ENCODE measurements around the gene MAL. TPM values are rescaled to one million over a fixed set of nuclear protein-coding genes. Genes with fewer than 3 reads are reported as not detected.
A peak's percentile ranks its signal among the peaks of the same experiment; 100 is the strongest.

MAL gene
- total RNA-seq, 2 donors from 2014 or later, result 47.2 to 65.9 TPM

DNA sequence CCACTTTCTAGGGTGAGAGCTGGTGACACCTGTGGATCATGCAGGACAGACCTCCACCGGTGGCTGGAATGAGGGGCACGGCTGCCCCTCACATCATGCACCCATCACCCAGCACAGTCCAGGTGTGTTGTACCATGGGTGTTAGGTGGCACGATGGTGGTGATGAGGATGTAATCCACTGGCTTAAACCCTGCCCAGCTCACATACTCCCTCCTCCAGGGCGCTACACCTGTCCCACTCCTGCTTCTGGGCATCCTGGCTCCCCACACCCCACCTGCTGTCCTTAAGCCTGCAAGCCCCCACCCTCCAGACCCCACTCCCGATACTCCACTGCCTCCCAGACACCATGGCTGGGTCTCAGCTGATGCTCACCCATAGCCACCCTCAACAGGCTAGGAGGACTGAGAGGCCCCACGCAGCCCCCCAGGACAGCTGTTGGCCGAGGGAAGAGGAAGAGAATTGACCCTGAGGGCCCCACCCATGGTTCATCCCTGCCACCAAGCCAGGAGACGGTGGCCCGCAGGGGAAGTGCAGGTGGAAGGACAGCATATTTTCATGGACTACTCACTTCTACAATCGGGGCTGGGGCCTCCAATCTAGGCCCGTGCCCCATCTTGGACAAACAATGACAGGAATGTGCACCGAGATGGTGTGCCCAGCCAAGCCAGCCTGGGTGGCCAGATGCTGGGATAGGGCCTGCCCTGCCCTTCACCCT lies 34.3 kb downstream of the MAL start:
- ATAC-seq (replicated peaks), result no peak

DNA sequence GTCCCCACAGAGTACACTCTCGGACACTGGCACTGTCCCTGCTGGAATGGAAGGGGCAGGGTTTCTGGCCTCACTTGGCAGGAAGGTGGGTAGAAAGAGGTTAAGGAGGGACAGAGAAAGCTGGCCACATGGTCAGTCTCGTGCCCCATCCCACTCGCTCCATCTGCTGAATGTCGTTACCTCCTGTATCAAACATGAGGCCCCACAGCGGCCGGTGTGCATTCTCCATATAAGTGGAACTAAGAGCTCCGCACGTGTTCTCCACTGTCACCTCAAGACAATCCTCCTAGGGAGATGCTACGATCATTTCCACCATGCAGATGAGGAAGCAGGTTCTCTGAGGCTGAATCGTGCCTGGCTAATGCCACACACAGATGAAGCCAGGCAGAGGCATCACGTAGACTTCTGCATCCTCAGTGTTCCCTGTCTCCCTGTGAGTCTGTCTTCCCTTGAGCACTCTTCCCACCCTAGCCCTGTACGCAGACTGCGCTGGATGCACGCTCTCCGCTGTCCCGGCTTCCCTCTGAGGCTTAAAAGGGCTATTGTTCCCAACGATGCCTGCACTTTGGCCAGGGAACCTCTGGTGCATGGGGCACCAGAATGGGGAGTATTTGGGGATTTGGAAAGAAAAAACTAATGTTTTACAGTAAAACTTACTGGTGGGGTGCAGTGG lies 35.1 kb downstream of the MAL start:
- Mint-ChIP-seq H3K27ac (no peak overlapping the region), H3K4me1 (peaks cover 24% of the 10 kb centered on the region)
- ATAC-seq (replicated peaks), result no peak

More for the DNA sequence above, 34.3 kb downstream of the MAL start:
- no peaks in the 10 kb centered on the region for H3K27me3 Mint-ChIP-seq
- no peak overlapping the region for H3K27ac Mint-ChIP-seq
- H3K4me3 Mint-ChIP-seq, result no peak overlapping the region
- H3K9me3 Mint-ChIP-seq, result no peaks in the 10 kb centered on the region
- peaks cover 32% of the 10 kb centered on the region for H3K4me1 Mint-ChIP-seq
- H3K36me3 Mint-ChIP-seq (ENCODE audit: low read depth), result no peaks in the 10 kb centered on the region

DNA sequence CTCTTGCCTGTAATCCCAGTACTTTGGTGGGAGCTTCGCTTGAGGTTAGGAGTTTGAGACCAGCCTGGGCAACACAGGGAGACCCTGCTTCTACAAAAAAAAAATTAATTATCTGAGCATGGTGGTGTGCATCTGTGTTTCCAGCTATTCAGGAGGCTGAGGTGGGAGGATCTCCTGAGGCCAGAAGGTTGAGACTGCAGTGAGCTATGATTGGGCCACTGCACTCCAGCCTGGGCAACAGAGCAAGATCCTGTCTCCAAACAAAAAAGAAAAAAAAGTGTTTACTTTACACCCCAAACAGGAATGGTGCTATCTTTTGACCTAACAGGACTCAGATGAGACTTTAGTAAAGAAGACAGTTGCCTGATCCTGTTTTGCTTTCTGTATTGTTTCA lies 35.6 kb downstream of the MAL start:
- no peaks in the 10 kb centered on the region for H3K27me3 Mint-ChIP-seq
- ATAC-seq (replicated peaks), result no peak
- H3K4me1 Mint-ChIP-seq, result peaks cover 19% of the 10 kb centered on the region
- peak overlapping the region; percentile 33 for H3K4me3 Mint-ChIP-seq
- no peak overlapping the region for H3K27ac Mint-ChIP-seq
- H3K9me3 Mint-ChIP-seq, result no peaks in the 10 kb centered on the region
- no peaks in the 10 kb centered on the region for H3K36me3 Mint-ChIP-seq (ENCODE audit: low read depth)

More for the DNA sequence above, 35.1 kb downstream of the MAL start:
- Mint-ChIP-seq H3K27me3 (no peaks in the 10 kb centered on the region), H3K9me3 (no peaks in the 10 kb centered on the region), H3K4me3 (no peak overlapping the region), H3K36me3 (ENCODE audit: low read depth) (no peaks in the 10 kb centered on the region)

DNA sequence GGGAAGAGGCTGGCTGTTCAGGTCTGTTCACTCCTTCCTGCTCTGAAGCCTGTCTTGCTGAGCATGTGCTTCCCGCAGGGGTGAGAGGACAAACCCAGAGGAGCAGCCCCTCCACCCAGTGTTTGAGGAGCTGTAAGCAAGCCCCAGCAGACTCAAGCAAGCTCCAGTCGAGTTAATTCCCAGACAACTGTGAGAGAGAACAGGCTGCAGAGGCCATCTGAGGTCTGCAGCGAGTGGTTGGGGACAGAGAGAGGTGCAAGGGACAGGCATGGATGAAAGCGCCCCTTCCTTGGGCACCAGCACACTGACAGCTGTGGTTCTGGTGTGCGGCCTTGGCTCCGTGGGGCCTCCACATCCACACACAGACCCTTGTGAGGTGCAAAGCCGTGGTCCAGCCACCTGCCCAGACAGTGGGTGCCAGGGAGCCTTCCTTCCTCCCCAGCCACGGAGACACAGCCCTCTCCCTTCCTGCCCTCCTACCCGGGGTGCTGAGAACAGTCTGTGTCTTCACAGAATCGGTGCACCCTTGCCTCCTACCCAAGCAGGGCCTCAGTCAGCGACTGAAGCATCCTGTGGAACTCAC lies 36.2 kb downstream of the MAL start:
- peak; percentile 44 for ATAC-seq (replicated peaks)
- Mint-ChIP-seq H3K4me3 (peak overlapping the region; percentile 33), H3K9me3 (no peaks in the 10 kb centered on the region), H3K36me3 (ENCODE audit: low read depth) (no peaks in the 10 kb centered on the region), H3K27me3 (no peaks in the 10 kb centered on the region), H3K4me1 (peaks cover 18% of the 10 kb centered on the region), H3K27ac (no peak overlapping the region)

DNA sequence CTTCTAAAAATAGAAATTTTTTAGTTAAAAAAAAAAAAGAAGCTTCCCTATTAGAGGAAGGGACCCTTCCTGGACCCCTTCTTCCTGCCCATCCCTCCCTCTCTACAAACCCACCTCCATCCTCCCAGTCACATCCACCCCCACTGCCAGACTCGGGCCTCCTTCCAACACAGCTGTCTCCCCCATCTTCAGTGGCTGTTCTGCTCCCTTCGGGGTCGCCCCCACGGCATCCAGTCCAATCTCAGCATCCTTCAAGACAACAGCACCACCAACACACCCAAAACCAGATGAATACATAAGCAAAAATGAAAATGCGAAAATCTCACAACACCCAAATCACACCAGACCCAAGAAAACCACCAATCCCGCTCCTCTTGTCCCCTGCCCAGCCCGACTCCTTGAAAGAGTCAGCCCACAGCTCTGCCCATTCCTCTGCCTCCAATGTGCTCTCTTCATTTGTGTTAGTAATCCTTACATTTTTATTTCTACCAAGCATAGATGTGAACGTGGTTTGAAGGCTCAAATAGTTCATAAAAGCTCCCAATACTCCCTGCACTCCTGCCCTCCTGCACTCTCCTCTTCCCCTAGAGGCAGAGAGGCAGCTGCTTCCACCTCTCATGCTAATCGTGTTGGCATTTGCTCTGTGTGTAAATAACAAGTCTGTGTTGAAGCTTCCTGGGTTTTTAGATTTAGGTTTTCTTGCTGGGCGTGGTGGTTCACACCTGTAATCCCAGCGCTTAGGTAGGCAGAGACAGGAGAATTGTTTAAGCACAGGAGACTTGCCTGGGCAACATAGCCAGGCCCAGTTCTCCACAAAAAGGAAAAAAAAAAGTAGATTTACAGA lies 37.0 kb downstream of the MAL start:
- peaks cover 18% of the 10 kb centered on the region for H3K4me1 Mint-ChIP-seq
- no peak for ATAC-seq (replicated peaks)
- H3K27me3 Mint-ChIP-seq, result no peaks in the 10 kb centered on the region
- H3K36me3 Mint-ChIP-seq (ENCODE audit: low read depth), result no peaks in the 10 kb centered on the region
- H3K4me3 Mint-ChIP-seq, result peak overlapping the region; percentile 33
- H3K9me3 Mint-ChIP-seq, result no peaks in the 10 kb centered on the region
- peak overlapping the region; percentile 34 for H3K27ac Mint-ChIP-seq

DNA sequence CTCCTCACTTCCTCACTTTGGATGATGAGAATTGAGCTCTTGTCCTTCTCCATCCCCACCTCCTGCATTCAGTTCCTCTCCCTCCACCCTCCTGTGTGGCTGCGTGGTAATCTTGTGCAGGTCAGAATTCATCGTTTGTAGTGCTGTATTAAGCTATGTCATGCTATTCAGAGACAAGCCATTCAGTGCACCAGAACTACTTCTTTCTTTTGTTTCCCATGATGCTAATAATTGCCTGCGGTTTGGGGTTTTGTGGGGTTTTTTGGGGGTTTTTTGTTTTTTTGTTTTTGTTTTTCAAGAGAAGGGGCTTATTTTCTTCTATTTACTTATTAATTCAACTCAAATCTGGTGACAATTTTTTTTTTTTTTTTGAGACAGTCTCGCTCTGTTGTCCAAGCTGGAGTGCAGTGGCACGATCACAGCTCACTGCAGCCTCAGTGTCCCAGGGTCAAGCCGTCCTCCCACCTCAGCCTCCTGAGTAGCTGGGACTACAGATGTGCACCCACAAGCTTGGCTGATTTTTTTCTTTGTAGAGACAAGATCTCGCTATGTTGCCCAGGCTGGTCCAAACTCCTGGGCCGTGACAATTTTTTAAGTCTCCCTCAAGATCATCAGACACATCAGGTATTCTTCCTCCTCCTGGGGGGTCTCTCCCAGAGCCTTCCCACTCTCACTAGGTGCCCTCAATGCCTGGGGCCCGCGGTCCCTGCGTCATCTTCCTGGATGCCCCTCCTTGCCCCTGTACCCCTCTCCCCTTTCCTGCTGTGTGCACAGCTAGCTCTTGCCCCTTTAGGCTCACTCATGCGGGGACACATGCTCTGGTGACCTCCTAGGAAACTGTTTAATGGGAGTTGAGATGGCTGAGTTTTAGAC lies 37.8 kb downstream of the MAL start:
- Mint-ChIP-seq H3K27ac (peak overlapping the region; percentile 34), H3K9me3 (no peaks in the 10 kb centered on the region), H3K4me1 (peaks cover 18% of the 10 kb centered on the region), H3K4me3 (peak overlapping the region; percentile 33), H3K36me3 (ENCODE audit: low read depth) (no peaks in the 10 kb centered on the region), H3K27me3 (no peaks in the 10 kb centered on the region)
- ATAC-seq (replicated peaks), result no peak

DNA sequence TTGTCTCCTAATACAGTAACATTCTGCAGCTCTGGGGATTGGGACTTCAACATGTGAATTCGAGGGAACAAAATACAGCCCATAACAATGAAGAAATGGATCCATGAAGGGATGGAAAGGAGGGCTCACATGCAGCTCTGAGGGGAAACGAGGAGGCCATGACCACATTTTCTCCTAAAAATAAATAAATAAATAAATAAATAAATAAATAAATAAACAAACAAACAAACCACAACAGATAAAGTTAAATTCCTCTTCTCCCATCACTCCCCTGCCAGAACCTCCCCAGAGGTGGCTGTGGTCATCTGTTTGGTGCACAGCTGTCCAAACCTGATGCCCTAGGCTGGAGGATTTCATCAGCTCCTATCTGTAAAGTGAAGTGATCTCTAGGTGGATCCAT lies 42.7 kb downstream of the MAL start:
- H3K9me3 Mint-ChIP-seq, result no peaks in the 10 kb centered on the region
- no peak overlapping the region for H3K27ac Mint-ChIP-seq
- H3K36me3 Mint-ChIP-seq (ENCODE audit: low read depth), result no peaks in the 10 kb centered on the region
- H3K4me1 Mint-ChIP-seq, result peaks cover 6% of the 10 kb centered on the region
- no peak overlapping the region for H3K4me3 Mint-ChIP-seq
- no peaks in the 10 kb centered on the region for H3K27me3 Mint-ChIP-seq
- no peak for ATAC-seq (replicated peaks)

DNA sequence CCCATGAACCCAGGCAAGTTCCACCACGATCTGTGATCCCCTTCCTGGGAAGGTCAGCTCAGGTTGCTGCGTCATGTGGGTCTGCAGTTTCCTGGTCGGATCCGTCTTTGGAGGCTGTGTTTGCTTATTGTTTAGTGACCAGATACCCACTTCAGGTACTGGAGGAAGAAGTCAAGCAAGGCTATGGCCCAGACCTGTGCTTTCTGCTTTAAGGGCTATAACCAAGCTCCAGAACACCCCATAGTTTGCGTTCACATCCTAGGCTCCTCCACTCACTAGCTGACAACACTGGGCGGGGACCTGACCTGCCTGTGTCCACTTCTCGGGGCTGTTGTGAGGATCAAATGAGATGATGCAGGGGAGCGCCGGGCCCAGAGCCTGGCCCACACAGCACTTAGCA lies 44.0 kb downstream of the MAL start:
- no peaks in the 10 kb centered on the region for H3K9me3 Mint-ChIP-seq
- no peaks in the 10 kb centered on the region for H3K27me3 Mint-ChIP-seq
- H3K4me1 Mint-ChIP-seq, result peaks cover 3% of the 10 kb centered on the region
- ATAC-seq (replicated peaks), result no peak
- H3K27ac Mint-ChIP-seq, result no peak overlapping the region
- H3K4me3 Mint-ChIP-seq, result no peak overlapping the region
- H3K36me3 Mint-ChIP-seq (ENCODE audit: low read depth), result no peaks in the 10 kb centered on the region

DNA sequence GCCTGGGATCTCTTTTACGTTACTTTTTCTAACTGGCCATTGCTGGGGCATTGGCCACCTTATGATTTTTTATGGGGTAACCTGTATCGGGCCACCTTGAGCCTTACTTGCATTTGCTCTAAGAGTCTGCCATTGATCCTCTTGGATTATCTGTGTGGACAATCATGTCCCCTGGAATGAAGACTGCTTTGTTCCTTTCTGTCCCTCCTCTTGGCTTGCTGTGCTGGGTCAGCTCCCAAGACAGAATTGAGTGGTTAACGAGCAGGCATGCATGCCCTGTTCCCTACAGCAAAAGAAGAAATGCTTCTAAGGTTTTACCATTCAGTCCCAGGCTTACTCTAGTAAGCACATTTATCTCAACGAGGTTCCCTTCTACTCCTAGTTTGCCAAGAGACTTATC lies 46.3 kb downstream of the MAL start:
- Mint-ChIP-seq H3K27me3 (no peaks in the 10 kb centered on the region), H3K4me1 (peaks cover 16% of the 10 kb centered on the region), H3K36me3 (ENCODE audit: low read depth) (no peaks in the 10 kb centered on the region), H3K9me3 (no peaks in the 10 kb centered on the region), H3K4me3 (no peak overlapping the region), H3K27ac (no peak overlapping the region)
- no peak for ATAC-seq (replicated peaks)

DNA sequence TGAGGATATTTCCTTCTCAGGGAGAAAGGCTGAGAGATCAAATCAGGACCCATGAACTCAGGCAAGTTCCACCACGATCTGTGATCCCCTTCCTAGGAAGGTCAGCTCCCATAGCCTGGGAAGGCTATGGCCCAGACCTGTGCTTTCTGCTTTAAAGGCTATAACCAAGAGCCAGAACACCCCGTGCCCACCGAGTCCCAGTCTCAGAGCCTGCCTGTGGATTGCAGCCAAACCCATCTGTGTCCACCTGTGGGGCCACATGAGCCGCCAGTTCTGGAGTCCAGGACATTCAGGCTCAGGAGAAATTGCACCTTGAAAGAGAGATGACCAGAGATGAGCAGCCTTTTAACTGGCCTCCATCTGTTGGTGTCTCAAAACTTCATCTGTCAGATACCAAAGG lies 46.9 kb downstream of the MAL start:
- H3K4me1 Mint-ChIP-seq, result peaks cover 16% of the 10 kb centered on the region
- no peak for ATAC-seq (replicated peaks)
- no peak overlapping the region for H3K4me3 Mint-ChIP-seq
- no peaks in the 10 kb centered on the region for H3K9me3 Mint-ChIP-seq
- no peak overlapping the region for H3K27ac Mint-ChIP-seq
- H3K36me3 Mint-ChIP-seq (ENCODE audit: low read depth), result no peaks in the 10 kb centered on the region
- H3K27me3 Mint-ChIP-seq, result no peaks in the 10 kb centered on the region

DNA sequence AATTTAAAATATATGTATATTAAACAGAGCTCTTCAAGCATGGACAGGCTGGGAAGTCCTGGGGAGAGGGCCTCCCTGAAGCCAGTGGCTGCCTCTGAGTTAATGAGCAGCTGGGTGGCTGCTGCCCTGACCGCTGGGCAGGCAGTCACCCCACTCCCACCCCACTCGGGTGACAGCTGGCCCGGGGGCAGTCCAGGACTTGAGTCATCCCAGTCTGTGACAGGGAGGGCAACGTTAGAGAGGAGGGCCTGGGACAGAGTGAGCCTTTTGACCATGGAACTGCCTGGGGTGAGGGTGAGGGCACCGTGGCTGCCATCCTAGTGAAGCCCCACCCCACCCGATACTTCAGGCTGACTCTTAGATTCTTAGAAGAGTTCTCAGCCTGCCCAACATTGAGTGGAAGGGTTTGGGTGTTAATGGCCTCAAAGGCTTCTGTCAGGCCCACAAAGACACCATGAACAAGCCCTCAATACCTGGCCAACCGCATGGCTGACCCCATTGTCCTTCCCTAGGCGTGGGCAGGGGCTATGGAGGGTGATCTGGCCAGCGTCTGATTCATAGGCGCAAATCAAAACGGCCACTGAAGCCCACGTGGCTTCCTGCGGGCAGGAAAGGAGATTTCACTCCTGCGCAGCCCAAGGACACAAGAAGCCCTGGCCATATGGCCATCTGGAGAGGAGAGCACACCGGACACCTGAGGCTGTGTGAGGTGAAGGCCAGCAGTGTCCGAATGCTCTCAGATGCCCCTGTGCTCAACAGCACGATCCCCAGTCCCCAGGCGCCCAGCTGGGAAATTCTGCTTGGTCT lies 48.6 kb downstream of the MAL start:
- H3K36me3 Mint-ChIP-seq (ENCODE audit: low read depth), result no peaks in the 10 kb centered on the region
- peak overlapping the region; percentile 83 for H3K4me3 Mint-ChIP-seq
- H3K9me3 Mint-ChIP-seq, result no peaks in the 10 kb centered on the region
- H3K27me3 Mint-ChIP-seq, result no peaks in the 10 kb centered on the region
- peak overlapping the region; percentile 88 for H3K27ac Mint-ChIP-seq
- H3K4me1 Mint-ChIP-seq, result peaks cover 16% of the 10 kb centered on the region
- peak; percentile 45 for ATAC-seq (replicated peaks)

DNA sequence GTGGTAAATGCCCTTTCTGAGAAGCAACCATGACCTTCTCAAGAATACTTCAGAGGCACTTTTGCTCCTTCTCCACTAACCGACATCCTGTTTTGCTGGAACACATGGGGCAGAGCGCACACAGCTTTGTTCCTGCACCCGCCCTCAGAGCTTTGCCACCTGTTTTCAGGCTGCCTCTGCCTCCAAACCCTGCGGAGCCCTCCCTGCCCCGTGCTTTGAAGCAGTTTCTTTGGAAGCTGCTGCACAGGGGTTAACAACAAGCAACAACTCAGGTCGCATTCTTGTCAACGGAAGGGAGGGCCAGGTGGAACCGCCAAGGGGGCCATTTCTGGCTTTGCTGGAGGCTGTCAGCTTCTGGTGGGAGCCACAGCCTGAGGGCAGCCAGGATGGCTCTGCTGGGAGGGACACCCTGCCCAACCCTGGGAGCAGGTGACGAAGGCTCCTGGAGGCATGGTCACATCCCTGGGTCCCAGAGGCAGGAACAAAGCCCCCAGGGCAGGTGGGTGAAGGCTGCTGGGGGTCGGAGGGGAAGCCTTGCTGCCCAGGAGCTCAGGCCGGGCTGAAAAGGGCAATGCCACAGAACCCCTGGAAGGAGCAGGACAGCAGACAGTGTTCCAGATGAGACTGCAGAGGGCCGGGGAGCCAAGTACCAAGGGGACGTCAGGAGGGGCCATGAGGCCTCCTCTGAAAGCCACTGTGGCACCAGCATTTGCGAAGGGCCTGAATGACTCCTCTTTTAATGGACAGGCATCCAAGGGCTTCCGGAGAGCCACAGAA lies 49.3 kb downstream of the MAL start:
- peaks cover 16% of the 10 kb centered on the region for H3K4me1 Mint-ChIP-seq
- no peaks in the 10 kb centered on the region for H3K9me3 Mint-ChIP-seq
- H3K4me3 Mint-ChIP-seq, result peak overlapping the region; percentile 83
- peak overlapping the region; percentile 88 for H3K27ac Mint-ChIP-seq
- no peaks in the 10 kb centered on the region for H3K27me3 Mint-ChIP-seq
- peak; percentile 75 for ATAC-seq (replicated peaks)
- no peaks in the 10 kb centered on the region for H3K36me3 Mint-ChIP-seq (ENCODE audit: low read depth)
